GM19240 (cell line): Measurements from ENCODE around the gene TENM4.

Source experiments
- DNase-seq: peaks from one replicate; pipeline ENCODE4 v3.0.0; 2011; ENCODE audit warnings: low spot score; ENCODE audit not compliant: insufficient read length

TENM4 gene

GRCh38 chr11:79309407-79309806, 131.4 kb downstream of the TENM4 start:
- no peak for DNase-seq

- DNase-seq, result no peak
Measured at GRCh38 chr11:79308429-79308828, 132.4 kb downstream of the TENM4 start.

GRCh38 chr11:79304599-79305212, 136.1 kb downstream of the TENM4 start:
- no peak for DNase-seq

GRCh38 chr11:79296141-79296540, 144.7 kb downstream of the TENM4 start:
- no peak for DNase-seq

- no peak for DNase-seq
Measured at GRCh38 chr11:79294845-79295731, 145.7 kb downstream of the TENM4 start.

GRCh38 chr11:79291948-79292347, 148.9 kb downstream of the TENM4 start:
- DNase-seq, result no peak

- no peak for DNase-seq
Measured at GRCh38 chr11:79290761-79291160, 150.1 kb downstream of the TENM4 start.

GRCh38 chr11:79287952-79288351, 152.9 kb downstream of the TENM4 start:
- no peak for DNase-seq

- DNase-seq, result no peak
Measured at GRCh38 chr11:79285756-79286155, 155.1 kb downstream of the TENM4 start.

- DNase-seq, result no peak
Measured at GRCh38 chr11:79276736-79277325, 164.0 kb downstream of the TENM4 start.

GRCh38 chr11:79274636-79275331, 166.0 kb downstream of the TENM4 start:
- DNase-seq, result no peak

- DNase-seq, result no peak
Measured at GRCh38 chr11:79273781-79274180, 167.0 kb downstream of the TENM4 start.

GRCh38 chr11:79269611-79270307, 171.1 kb downstream of the TENM4 start:
- no peak for DNase-seq

- DNase-seq, result no peak
Measured at GRCh38 chr11:79266396-79266795, 174.4 kb downstream of the TENM4 start.

- no peak for DNase-seq
Measured at GRCh38 chr11:79265756-79266322, 175.0 kb downstream of the TENM4 start.

GRCh38 chr11:79264284-79264683, 176.5 kb downstream of the TENM4 start:
- DNase-seq, result no peak

- no peak for DNase-seq
Measured at GRCh38 chr11:79263001-79263400, 177.8 kb downstream of the TENM4 start.

- DNase-seq, result no peak
Measured at GRCh38 chr11:79262221-79262620, 178.6 kb downstream of the TENM4 start.

- no peak for DNase-seq
Measured at GRCh38 chr11:79261684-79262083, 179.1 kb downstream of the TENM4 start.

- DNase-seq, result no peak
Measured at GRCh38 chr11:79259800-79260199, 181.0 kb downstream of the TENM4 start.

- DNase-seq, result no peak
Measured at GRCh38 chr11:79258576-79258975, 182.3 kb downstream of the TENM4 start.
